Tibial nerve (tissue), 4 donors: Measurements from ENCODE around the gene FAM20A.

Experiments used
- EP300 ChIP-seq, 2 donors: sonication (generic); formaldehyde crosslinking; IDR thresholded peaks; one replicate each; pipeline ENCODE4 v1.6.1; 2017; ENCODE audit warnings: antibody characterized with exemption in 2 of 2, mild to moderate bottlenecking in 1 of 2
- POLR2A ChIP-seq, 2 donors: fragments of 450-650 bp; IDR thresholded peaks; one replicate each; pipeline ENCODE4 v1.6.1; 2017; ENCODE audit warnings: antibody characterized with exemption in 2 of 2, mild to moderate bottlenecking in 2 of 2, moderate library complexity in 2 of 2
- TF ChIP-seq, protein P1 (sequence below), 5 experiments: fragments of 200-600 bp in 3 of 5; fragments of 450-650 bp in 2 of 5; sonication (generic) in 3 of 5; IDR thresholded peaks; one replicate each; pipeline ENCODE4 v1.5.1; 2016 to 2019; ENCODE audit warnings: antibody characterized with exemption in 5 of 5, mild to moderate bottlenecking in 3 of 5, moderate library complexity in 2 of 5

DNA sequence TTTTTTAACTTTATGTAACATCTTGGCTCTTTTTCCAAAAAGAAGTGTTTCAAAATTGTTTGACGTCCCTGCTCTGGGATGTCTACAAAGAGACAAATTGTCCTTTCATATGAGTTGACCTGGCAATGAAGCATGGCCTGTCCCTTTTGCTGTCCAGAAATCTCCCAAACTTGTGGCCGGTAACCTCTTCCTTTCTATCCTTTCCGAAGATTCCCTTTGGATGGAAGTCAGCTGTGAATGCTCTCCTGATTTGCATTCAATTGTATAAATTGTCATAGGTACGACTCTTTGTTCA, 40.9 kb upstream of the FAM20A start:
- no peak for TF ChIP-seq EP300 (IDR thresholded peaks at IDR 0.05)
- TF ChIP-seq, protein P1, sequence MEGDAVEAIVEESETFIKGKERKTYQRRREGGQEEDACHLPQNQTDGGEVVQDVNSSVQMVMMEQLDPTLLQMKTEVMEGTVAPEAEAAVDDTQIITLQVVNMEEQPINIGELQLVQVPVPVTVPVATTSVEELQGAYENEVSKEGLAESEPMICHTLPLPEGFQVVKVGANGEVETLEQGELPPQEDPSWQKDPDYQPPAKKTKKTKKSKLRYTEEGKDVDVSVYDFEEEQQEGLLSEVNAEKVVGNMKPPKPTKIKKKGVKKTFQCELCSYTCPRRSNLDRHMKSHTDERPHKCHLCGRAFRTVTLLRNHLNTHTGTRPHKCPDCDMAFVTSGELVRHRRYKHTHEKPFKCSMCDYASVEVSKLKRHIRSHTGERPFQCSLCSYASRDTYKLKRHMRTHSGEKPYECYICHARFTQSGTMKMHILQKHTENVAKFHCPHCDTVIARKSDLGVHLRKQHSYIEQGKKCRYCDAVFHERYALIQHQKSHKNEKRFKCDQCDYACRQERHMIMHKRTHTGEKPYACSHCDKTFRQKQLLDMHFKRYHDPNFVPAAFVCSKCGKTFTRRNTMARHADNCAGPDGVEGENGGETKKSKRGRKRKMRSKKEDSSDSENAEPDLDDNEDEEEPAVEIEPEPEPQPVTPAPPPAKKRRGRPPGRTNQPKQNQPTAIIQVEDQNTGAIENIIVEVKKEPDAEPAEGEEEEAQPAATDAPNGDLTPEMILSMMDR (IDR thresholded peaks at IDR 0.05), result no peak
- no peak for TF ChIP-seq POLR2A (IDR thresholded peaks at IDR 0.05)
